ENCODE results near the gene UQCC3. TPM values are rescaled to one million over a fixed set of nuclear protein-coding genes. Genes with fewer than 3 reads are reported as not detected.

The UQCC3 gene
- total and polyA plus RNA-seq, 9 of the 15 experiments (the other 6 are each of a cell fraction or from before 2014, with no cell fraction given) = 3.3 to 44.3 (median 8.0) TPM

DNA sequence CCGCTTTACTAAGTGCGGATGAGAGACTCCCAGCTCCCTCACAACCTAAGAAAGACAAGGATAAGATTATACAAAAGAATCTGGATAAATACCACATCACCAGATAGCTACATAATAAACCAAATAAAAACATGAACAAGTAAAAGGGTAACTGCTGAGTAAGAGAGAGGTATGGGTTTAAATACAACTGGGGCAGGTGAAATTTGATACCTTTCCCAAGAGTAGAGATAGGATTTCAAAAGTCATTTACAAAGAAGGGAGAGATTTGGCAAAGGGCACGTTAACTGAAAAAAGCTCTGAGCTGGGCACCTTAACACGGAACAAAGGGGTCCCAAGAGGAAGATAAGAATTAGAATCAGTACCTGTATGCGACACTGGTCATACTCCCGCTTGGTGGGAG lies 5.7 kb downstream of the UQCC3 start:
- peak overlapping the region; percentile 85 to 99; a peak in 2 of 4 replicates for H3K9ac ChIP-seq (ENCODE audit: insufficient read depth in 1 of 2, low read depth in 2 of 2, low read length in 2 of 2)
- H3K4me1 ChIP-seq (replicated peaks in 1 of 2; ENCODE audit: control insufficient read depth in 2 of 2, insufficient read depth in 2 of 2, low read length in 2 of 2) = peaks cover 37 to 51% of the 10 kb centered on the region in 2 experiments; a peak in 4 of 5 replicates
- H4K20me1 ChIP-seq (replicated peaks; ENCODE audit: control insufficient read depth, insufficient read depth, low read length) = no peaks in the 10 kb centered on the region
- no peak for FAIRE-seq
- H3K36me3 ChIP-seq (ENCODE audit: control insufficient read depth, insufficient read depth, low read length) = peaks cover 51% of the 10 kb centered on the region
- POLR2A ChIA-PET = interaction anchor here (0.6 to 5.4 kb wide), 9 partner anchors 10 to 179 kb away, joined by 3 to 57 read pairs (median 5); partner anchors contain the start of genes C11orf98, CSKMT and LRRN4CL
- intact Hi-C loops (cut with micrococcal nuclease) = no loop called here
- no peak for ATAC-seq
- no TSS peak for BruUV-seq (replicated peaks)
- no peaks in the 10 kb centered on the region for H3K9me3 ChIP-seq (replicated peaks; ENCODE audit: control insufficient read depth, insufficient read depth, low read depth, low read length)
- WGBS (ENCODE audit: insufficient coverage, low coverage, missing lambda C conversion rate) = 42% methylated on average over 6 of the region's 6 CpGs
- no peaks in the 10 kb centered on the region for H3K27me3 ChIP-seq (ENCODE audit: control insufficient read depth in 2 of 2, insufficient read depth in 2 of 2, low read length in 2 of 2)
- peaks cover 58% of the 10 kb centered on the region for H3K79me2 ChIP-seq (ENCODE audit: control insufficient read depth, insufficient read depth, low read length)
- in situ Hi-C loops (cut with MboI) = no loop called here
- TF ChIP-seq, protein P1, sequence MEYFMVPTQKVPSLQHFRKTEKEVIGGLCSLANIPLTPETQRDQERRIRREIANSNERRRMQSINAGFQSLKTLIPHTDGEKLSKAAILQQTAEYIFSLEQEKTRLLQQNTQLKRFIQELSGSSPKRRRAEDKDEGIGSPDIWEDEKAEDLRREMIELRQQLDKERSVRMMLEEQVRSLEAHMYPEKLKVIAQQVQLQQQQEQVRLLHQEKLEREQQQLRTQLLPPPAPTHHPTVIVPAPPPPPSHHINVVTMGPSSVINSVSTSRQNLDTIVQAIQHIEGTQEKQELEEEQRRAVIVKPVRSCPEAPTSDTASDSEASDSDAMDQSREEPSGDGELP (CRISPR knock-in tag; IDR thresholded peaks at IDR 0.05; ENCODE audit: borderline replicate concordance) = peak; percentile 5; the same call in 1 of the 2 replicates
- no peak for TF ChIP-seq MYC (IDR thresholded peaks at IDR 0.05; ENCODE audit: low read depth, low read length)
- no peak for TF ChIP-seq MYC (CRISPR knock-in tag; IDR thresholded peaks at IDR 0.05; ENCODE audit: borderline replicate concordance, low read depth)
- no peak for TF ChIP-seq ZSCAN29 (IDR thresholded peaks at IDR 0.05)
- TF ChIP-seq FOSL1 (tag; conservative IDR thresholded peaks at IDR 0.05) = no peak
- TF ChIP-seq NR1H2 (CRISPR knock-in tag; IDR thresholded peaks at IDR 0.05) = no peak
- no peak for TF ChIP-seq ZKSCAN3 (CRISPR knock-in tag; IDR thresholded peaks at IDR 0.05)
- TF ChIP-seq, protein P2, sequence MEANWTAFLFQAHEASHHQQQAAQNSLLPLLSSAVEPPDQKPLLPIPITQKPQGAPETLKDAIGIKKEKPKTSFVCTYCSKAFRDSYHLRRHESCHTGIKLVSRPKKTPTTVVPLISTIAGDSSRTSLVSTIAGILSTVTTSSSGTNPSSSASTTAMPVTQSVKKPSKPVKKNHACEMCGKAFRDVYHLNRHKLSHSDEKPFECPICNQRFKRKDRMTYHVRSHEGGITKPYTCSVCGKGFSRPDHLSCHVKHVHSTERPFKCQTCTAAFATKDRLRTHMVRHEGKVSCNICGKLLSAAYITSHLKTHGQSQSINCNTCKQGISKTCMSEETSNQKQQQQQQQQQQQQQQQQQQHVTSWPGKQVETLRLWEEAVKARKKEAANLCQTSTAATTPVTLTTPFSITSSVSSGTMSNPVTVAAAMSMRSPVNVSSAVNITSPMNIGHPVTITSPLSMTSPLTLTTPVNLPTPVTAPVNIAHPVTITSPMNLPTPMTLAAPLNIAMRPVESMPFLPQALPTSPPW (CRISPR knock-in tag; IDR thresholded peaks at IDR 0.05) = no peak
- peak overlapping the region; percentile 81; the same call in 1 of the 2 replicates for H3K4me3 ChIP-seq
- peak overlapping the region; percentile 83 for H3K4me2 ChIP-seq (ENCODE audit: insufficient read depth, low read length)
- H3K27ac ChIP-seq (ENCODE audit: extremely low read depth, low read depth, low read length) = no peak overlapping the region
- H3K9me1 ChIP-seq (ENCODE audit: control insufficient read depth, insufficient read depth, low read length) = no peaks in the 10 kb centered on the region
- no peak for DNase-seq (ENCODE audit: extremely low read depth in 1 of 4, low spot score in 3 of 4)
- CTCF ChIA-PET (ENCODE audit: low intra/inter-chr PET ratio) = no interaction called here
- H2AFZ ChIP-seq (ENCODE audit: low read depth, low read length) = no peak overlapping the region
